HepG2 (cell line): ENCODE measurements around the gene SOCS1. TPM values are rescaled to one million over a fixed set of nuclear protein-coding genes. Genes with fewer than 3 reads are reported as not detected.
A peak's percentile ranks its signal among the peaks of the same experiment; 100 is the strongest.

Experiments used
- ATAC-seq: fragments of 200-7000 bp; cut with Tn5 transposase; 3 replicates; pipeline ENCODE4 v1.9.1; 2020; ENCODE audit warnings: mild to moderate bottlenecking, moderate library complexity
- BruUV-seq: library from RNA; stranded (reverse); fragments of 400-500 nt; replicated peaks from 2 replicates; lab custom pipeline; 2021; lab: Mats Ljungman, UMichigan
- CTCF ChIA-PET: fragments of 300-600 bp; formaldehyde crosslinking; extraction: SDS; loops from one replicate; lab custom pipeline; 2021; ENCODE audit warnings: low total read pairs, inconsistent platforms, low intra/inter-chr PET ratio; lab: Yijun Ruan, JAX
- POLR2A ChIA-PET: fragments of 350-600 bp; sonication (Branson Sonifier 250); formaldehyde crosslinking; loops from one replicate; lab custom pipeline; 2020; ENCODE audit warnings: antibody characterized with exemption, inconsistent platforms; lab: Yijun Ruan, JAX
- DNase-seq: peaks from one replicate; pipeline ENCODE4 v3.0.0-alpha.2; 2015; ENCODE audit warnings: low spot score
- FAIRE-seq: peaks from 3 replicates; lab custom pipeline; 2011; peaks lifted over from hg19 to GRCh38; lab: Jason Lieb, UNC
- H2AFZ ChIP-seq: one replicate; pipeline ENCODE4 v1.6.1; 2011; ENCODE audit warnings: low read length, inconsistent platforms
- H3K27ac ChIP-seq: fragments of 300-600 bp; 3 replicates; pipeline ENCODE4 v1.8.0; 2011; ENCODE audit warnings: mixed run types, mild to moderate bottlenecking, mixed read lengths, low read length, inconsistent platforms; ENCODE audit not compliant: insufficient read depth; ENCODE audit errors: extremely low read length
- H3K27me3 ChIP-seq, 2 experiments: fragments of 200-600 bp in 1 of 2; 2 replicates in 1 of 2; 3 replicates in 1 of 2; pipeline versions ENCODE4 v1.6.0 to v1.8.0; 2011; ENCODE audit warnings: low read length in 2 of 2, mild to moderate bottlenecking in 2 of 2, moderate library complexity in 2 of 2, inconsistent platforms in 1 of 2; ENCODE audit not compliant: insufficient read depth in 2 of 2, control insufficient read depth in 1 of 2
- H3K36me3 ChIP-seq, 2 experiments: fragments of 200-600 bp in 1 of 2; replicated peaks in 1 of 2; 2 replicates in 1 of 2; 3 replicates in 1 of 2; pipeline versions ENCODE4 v1.5.1 to v1.8.0; 2011; ENCODE audit warnings: low read length in 2 of 2, inconsistent platforms in 1 of 2; ENCODE audit not compliant: insufficient read depth in 2 of 2, control insufficient read depth in 1 of 2
- H3K4me1 ChIP-seq: 2 replicates; pipeline ENCODE4 v1.5.1; 2012; ENCODE audit warnings: low read length, inconsistent platforms; ENCODE audit not compliant: insufficient read depth
- H3K4me2 ChIP-seq: 2 replicates; pipeline ENCODE4 v1.6.0; 2011; ENCODE audit warnings: low read depth, low read length, inconsistent platforms
- H3K4me3 ChIP-seq, 3 experiments: fragments of 200-600 bp in 1 of 3; sonication (generic), shearing (Covaris generic) in 1 of 3; replicated peaks in 1 of 3; 2 replicates each; pipeline ENCODE4 v1.5.1; 2011 to 2016; ENCODE audit warnings: low read length in 3 of 3, inconsistent platforms in 2 of 3, low read depth in 2 of 3, mild to moderate bottlenecking in 2 of 3, control low read depth in 1 of 3, mixed read lengths in 1 of 3; ENCODE audit not compliant: insufficient read depth in 1 of 3
- H3K79me2 ChIP-seq: one replicate; pipeline ENCODE4 v1.6.1; 2011; ENCODE audit warnings: low read length, inconsistent platforms; ENCODE audit not compliant: insufficient read depth
- H3K9ac ChIP-seq: 2 replicates; pipeline ENCODE4 v1.6.0; 2011; ENCODE audit warnings: mild to moderate bottlenecking, low read depth, low read length, inconsistent platforms; ENCODE audit not compliant: insufficient read depth
- H3K9me3 ChIP-seq: 2 replicates; pipeline ENCODE4 v1.5.1; 2012; ENCODE audit warnings: mild to moderate bottlenecking, low read length
- H4K20me1 ChIP-seq: 2 replicates; pipeline ENCODE4 v1.6.0; 2011; ENCODE audit warnings: inconsistent platforms, mild to moderate bottlenecking, low read length, moderate library complexity; ENCODE audit not compliant: insufficient read depth
- CREM ChIP-seq, 2 experiments: sonication (generic) in 1 of 2; formaldehyde crosslinking in 1 of 2; IDR thresholded peaks; 2 replicates each; pipeline versions ENCODE4 v1.4.0 to v1.6.1; 2016 to 2020; ENCODE audit warnings: antibody characterized with exemption in 1 of 2, mild to moderate bottlenecking in 1 of 2, missing genetic modification reagents in 1 of 2
- ERF ChIP-seq: IDR thresholded peaks from 2 replicates; pipeline ENCODE4 v1.6.1; 2018; ENCODE audit warnings: missing biosample characterization, missing genetic modification reagents
- FOSL1 ChIP-seq: sonication (generic); formaldehyde crosslinking; IDR thresholded peaks from 2 replicates; pipeline ENCODE4 v1.9.0; 2021; ENCODE audit warnings: missing genetic modification reagents, borderline replicate concordance
- HHEX ChIP-seq: IDR thresholded peaks from 2 replicates; pipeline ENCODE4 v1.6.1; 2016; ENCODE audit warnings: control low read depth
- HNF4A ChIP-seq: sonication (generic); formaldehyde crosslinking; IDR thresholded peaks from 2 replicates; pipeline ENCODE4 v1.4.0; 2020; ENCODE audit warnings: missing genetic modification reagents
- KMT2B ChIP-seq: IDR thresholded peaks from 2 replicates; pipeline ENCODE4 v1.6.1; 2016; ENCODE audit warnings: missing genetic modification reagents, missing compliant biosample characterization
- NPAS2 ChIP-seq: sonication (generic); formaldehyde crosslinking; IDR thresholded peaks from 2 replicates; pipeline ENCODE4 v1.8.0; 2022; ENCODE audit warnings: mild to moderate bottlenecking, missing genetic modification reagents, borderline replicate concordance
- NR2C2 ChIP-seq: sonication (generic); formaldehyde crosslinking; IDR thresholded peaks from 2 replicates; pipeline ENCODE4 v1.4.0; 2020; ENCODE audit warnings: missing genetic modification reagents, mild to moderate bottlenecking, moderate library complexity, borderline replicate concordance
- NR2F6 ChIP-seq, 2 experiments: IDR thresholded peaks; 2 replicates each; pipeline ENCODE4 v1.6.1; 2016; ENCODE audit warnings: antibody characterized with exemption in 1 of 2, mild to moderate bottlenecking in 1 of 2
- POLR2A ChIP-seq, 2 experiments: IDR thresholded peaks; 2 replicates each; pipeline ENCODE4 v1.6.1; 2011; ENCODE audit warnings: low read depth in 2 of 2, low read length in 2 of 2, mild to moderate bottlenecking in 1 of 2, moderate library complexity in 1 of 2; ENCODE audit not compliant: insufficient read depth in 1 of 2
- PPARG ChIP-seq: conservative IDR thresholded peaks from 2 replicates; pipeline ENCODE4 v1.6.1; 2016; ENCODE audit warnings: missing biosample characterization, missing genetic modification reagents
- RCOR2 ChIP-seq: IDR thresholded peaks from 2 replicates; pipeline ENCODE4 v1.6.1; 2016; ENCODE audit warnings: missing biosample characterization, missing genetic modification reagents
- ZFP36L2 ChIP-seq: sonication (generic); formaldehyde crosslinking; IDR thresholded peaks from 2 replicates; pipeline ENCODE4 v1.4.0; 2020; ENCODE audit warnings: missing genetic modification reagents
- ZNF121 ChIP-seq: sonication (generic); formaldehyde crosslinking; IDR thresholded peaks from 2 replicates; pipeline ENCODE4 v1.5.0; 2020; ENCODE audit warnings: mild to moderate bottlenecking, missing genetic modification reagents
- ZNF136 ChIP-seq: sonication (generic); formaldehyde crosslinking; IDR thresholded peaks from 2 replicates; pipeline ENCODE4 v1.8.1; 2022; ENCODE audit warnings: low read depth, mild to moderate bottlenecking, moderate library complexity, missing genetic modification reagents
- ZNF354B ChIP-seq: sonication (generic); formaldehyde crosslinking; IDR thresholded peaks from 2 replicates; pipeline ENCODE4 v1.8.0; 2022; ENCODE audit warnings: mild to moderate bottlenecking, missing genetic modification reagents
- ZNF484 ChIP-seq: sonication (generic); formaldehyde crosslinking; IDR thresholded peaks from 2 replicates; pipeline ENCODE4 v1.5.1; 2020; ENCODE audit warnings: mild to moderate bottlenecking, low read depth, missing genetic modification reagents, borderline replicate concordance
- ZNF619 ChIP-seq: sonication (generic); formaldehyde crosslinking; IDR thresholded peaks from 2 replicates; pipeline ENCODE4 v1.4.0; 2020; ENCODE audit warnings: mild to moderate bottlenecking, missing genetic modification reagents
- ZNF674 ChIP-seq: sonication (generic); formaldehyde crosslinking; IDR thresholded peaks from 2 replicates; pipeline ENCODE4 v1.5.0; 2020; ENCODE audit warnings: low read depth, mild to moderate bottlenecking, missing genetic modification reagents
- WGBS: methylation state at CpG from one replicate; pipeline ENCODE4 v1.1.6; 2017; ENCODE audit warnings: low lambda C conversion rate; 5-methylcytosine and 5-hydroxymethylcytosine counted together
- in situ Hi-C: cut with HindIII; loops from 2 replicates; pipeline ENCODE4 v1.10.0; 2017; ENCODE audit warnings: low pct_unique_long_range_greater_than_20kb; ENCODE audit not compliant: extremely low pct_ligation_motif_present
- intact Hi-C: fragments of 100-400 bp; cut with micrococcal nuclease; formaldehyde crosslinking; loops from one replicate; pipeline ENCODE4 v1.10.0; 2022; ENCODE audit not compliant: unreplicated experiment
- polyA plus RNA-seq, 8 experiments: library from polyadenylated mRNA; depleted of rRNA in 3 of 8; stranded (reverse) in 7 of 8; unstranded in 1 of 8; fragments of >200 nt; fragmentation: Illumina TruSeq in 4 of 8; extraction: Trizol in 4 of 8; gene quantifications; 2 replicates each; pipeline versions ENCODE4 v1.2.1 to v1.2.3, GENCODE V29; 2011 to 2016; ENCODE audit warnings: low read depth in 4 of 8, missing spikeins in 1 of 8, mixed read lengths in 1 of 8; ENCODE audit not compliant: insufficient read depth in 1 of 8
- total RNA-seq, 5 experiments: library from RNA; depleted of rRNA; stranded (reverse); fragments of >200 nt; fragmentation: Illumina TruSeq; extraction: Trizol; gene quantifications; 2 replicates each; pipeline ENCODE4 v1.2.3, GENCODE V29; 2016; ENCODE audit warnings: low read depth in 1 of 5
- TF ChIP-seq, protein P1 (sequence below): sonication (generic); formaldehyde crosslinking; IDR thresholded peaks from 2 replicates; pipeline ENCODE4 v1.4.0; 2020; ENCODE audit warnings: missing genetic modification reagents
- TF ChIP-seq, protein P2 (sequence below): sonication (generic); formaldehyde crosslinking; IDR thresholded peaks from 2 replicates; pipeline ENCODE4 v1.5.0; 2020; ENCODE audit warnings: mild to moderate bottlenecking, missing genetic modification reagents

Gene SOCS1
- total and polyA plus RNA-seq, 2 of the 13 experiments (the other 11 are each of a cell fraction or from before 2014, with no cell fraction given): 5.3 to 6.3 TPM

DNA sequence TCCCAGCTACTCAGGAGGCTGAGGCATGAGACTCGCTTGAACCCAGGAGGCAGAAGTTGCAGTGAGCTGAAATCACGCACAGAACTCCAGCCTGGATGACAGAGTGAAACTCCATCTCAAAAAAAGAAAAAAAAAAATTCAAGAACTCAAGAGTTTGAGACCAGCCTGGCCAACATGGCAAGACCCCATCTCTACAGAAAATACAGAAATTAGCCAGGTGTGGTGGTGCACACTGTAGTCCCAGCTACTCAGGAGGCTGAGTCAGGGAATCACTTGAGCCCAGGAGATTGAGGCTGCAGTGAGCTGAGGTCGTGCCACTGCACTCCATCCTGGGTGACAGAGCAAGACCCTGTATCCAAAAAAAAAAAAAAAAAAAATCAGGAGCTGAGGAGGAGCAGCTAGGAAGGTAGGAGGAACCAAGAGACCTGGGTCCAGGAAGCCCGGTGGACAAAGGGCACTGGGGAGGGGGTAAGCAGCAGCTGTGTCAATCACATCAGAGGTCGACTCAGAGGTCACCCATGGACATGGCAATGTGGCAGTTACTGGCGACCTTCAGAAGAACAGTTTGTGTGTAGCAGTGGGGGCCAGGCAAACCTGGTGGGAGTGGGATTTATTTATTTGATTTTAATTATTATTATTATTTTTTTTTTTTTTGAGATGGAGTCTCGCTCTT lies 36.2 kb upstream of the SOCS1 start:
- in situ Hi-C loops: no loop called here
- no TSS peak for BruUV-seq
- ChIA-PET POLR2A (interaction anchor here (0.6 to 2.2 kb wide), 8 partner anchors 9 to 353 kb away, joined by 3 to 11 read pairs (median 5); partner anchors contain the start of gene SOCS1), CTCF (no interaction called here)
- H3K9me3 ChIP-seq: no peaks in the 10 kb centered on the region
- intact Hi-C loops: no loop called here
- no peak overlapping the region for H3K9ac ChIP-seq
- peak overlapping the region; percentile 20; the same call in 1 of the 2 replicates for H3K4me2 ChIP-seq
- no peaks in the 10 kb centered on the region for H3K27me3 ChIP-seq
- FAIRE-seq (no peak), ATAC-seq (no peak), DNase-seq (no peak)
- no peak overlapping the region for H3K27ac ChIP-seq
- H2AFZ ChIP-seq: no peak overlapping the region
- H3K4me3 ChIP-seq: no peak overlapping the region
- H3K79me2 ChIP-seq: no peaks in the 10 kb centered on the region
- H4K20me1 ChIP-seq: no peaks in the 10 kb centered on the region
- H3K4me1 ChIP-seq: peaks cover 91% of the 10 kb centered on the region
- 59% methylated on average over 7 of the region's 7 CpGs for WGBS
- no peaks in the 10 kb centered on the region for H3K36me3 ChIP-seq
- TF ChIP-seq CREM (IDR thresholded peaks at IDR 0.05) (no peak), CREM (CRISPR knock-in tag; IDR thresholded peaks at IDR 0.05) (no peak), HHEX (CRISPR knock-in tag) (no peak), NPAS2 (CRISPR knock-in tag) (no peak), KMT2B (CRISPR knock-in tag) (no peak), ZNF619 (CRISPR knock-in tag) (peak; percentile 7; the same call in 1 of the 2 replicates), ZNF121 (CRISPR knock-in tag) (peak; percentile 84), POLR2A (IDR thresholded peaks at IDR 0.05; ENCODE audit: insufficient read depth in 1 of 2, low read depth in 2 of 2, low read length in 2 of 2) (no peak), FOSL1 (CRISPR knock-in tag) (no peak), PPARG (CRISPR knock-in tag) (peak; percentile 77), ZNF136 (CRISPR knock-in tag) (no peak), NR2C2 (CRISPR knock-in tag) (0 out of 2 replicates have a peak, but pooled peaks have one; percentile 42), RCOR2 (CRISPR knock-in tag) (0 out of 2 replicates have a peak, but pooled peaks have one; percentile 36), ZFP36L2 (CRISPR knock-in tag) (no peak), HNF4A (CRISPR knock-in tag) (peak; percentile 74), NR2F6 (IDR thresholded peaks at IDR 0.05) (peak; percentile 88), NR2F6 (CRISPR knock-in tag; IDR thresholded peaks at IDR 0.05) (peak; percentile 93), ZNF354B (CRISPR knock-in tag) (peak; percentile 28; the same call in 1 of the 2 replicates), ZNF674 (CRISPR knock-in tag) (no peak), ZNF484 (CRISPR knock-in tag) (no peak), ERF (CRISPR knock-in tag) (peak; percentile 34; the same call in 1 of the 2 replicates)
- TF ChIP-seq, protein P1, sequence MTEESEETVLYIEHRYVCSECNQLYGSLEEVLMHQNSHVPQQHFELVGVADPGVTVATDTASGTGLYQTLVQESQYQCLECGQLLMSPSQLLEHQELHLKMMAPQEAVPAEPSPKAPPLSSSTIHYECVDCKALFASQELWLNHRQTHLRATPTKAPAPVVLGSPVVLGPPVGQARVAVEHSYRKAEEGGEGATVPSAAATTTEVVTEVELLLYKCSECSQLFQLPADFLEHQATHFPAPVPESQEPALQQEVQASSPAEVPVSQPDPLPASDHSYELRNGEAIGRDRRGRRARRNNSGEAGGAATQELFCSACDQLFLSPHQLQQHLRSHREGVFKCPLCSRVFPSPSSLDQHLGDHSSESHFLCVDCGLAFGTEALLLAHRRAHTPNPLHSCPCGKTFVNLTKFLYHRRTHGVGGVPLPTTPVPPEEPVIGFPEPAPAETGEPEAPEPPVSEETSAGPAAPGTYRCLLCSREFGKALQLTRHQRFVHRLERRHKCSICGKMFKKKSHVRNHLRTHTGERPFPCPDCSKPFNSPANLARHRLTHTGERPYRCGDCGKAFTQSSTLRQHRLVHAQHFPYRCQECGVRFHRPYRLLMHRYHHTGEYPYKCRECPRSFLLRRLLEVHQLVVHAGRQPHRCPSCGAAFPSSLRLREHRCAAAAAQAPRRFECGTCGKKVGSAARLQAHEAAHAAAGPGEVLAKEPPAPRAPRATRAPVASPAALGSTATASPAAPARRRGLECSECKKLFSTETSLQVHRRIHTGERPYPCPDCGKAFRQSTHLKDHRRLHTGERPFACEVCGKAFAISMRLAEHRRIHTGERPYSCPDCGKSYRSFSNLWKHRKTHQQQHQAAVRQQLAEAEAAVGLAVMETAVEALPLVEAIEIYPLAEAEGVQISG (CRISPR knock-in tag): peak; percentile 21; the same call in 1 of the 2 replicates
- TF ChIP-seq, protein P2, sequence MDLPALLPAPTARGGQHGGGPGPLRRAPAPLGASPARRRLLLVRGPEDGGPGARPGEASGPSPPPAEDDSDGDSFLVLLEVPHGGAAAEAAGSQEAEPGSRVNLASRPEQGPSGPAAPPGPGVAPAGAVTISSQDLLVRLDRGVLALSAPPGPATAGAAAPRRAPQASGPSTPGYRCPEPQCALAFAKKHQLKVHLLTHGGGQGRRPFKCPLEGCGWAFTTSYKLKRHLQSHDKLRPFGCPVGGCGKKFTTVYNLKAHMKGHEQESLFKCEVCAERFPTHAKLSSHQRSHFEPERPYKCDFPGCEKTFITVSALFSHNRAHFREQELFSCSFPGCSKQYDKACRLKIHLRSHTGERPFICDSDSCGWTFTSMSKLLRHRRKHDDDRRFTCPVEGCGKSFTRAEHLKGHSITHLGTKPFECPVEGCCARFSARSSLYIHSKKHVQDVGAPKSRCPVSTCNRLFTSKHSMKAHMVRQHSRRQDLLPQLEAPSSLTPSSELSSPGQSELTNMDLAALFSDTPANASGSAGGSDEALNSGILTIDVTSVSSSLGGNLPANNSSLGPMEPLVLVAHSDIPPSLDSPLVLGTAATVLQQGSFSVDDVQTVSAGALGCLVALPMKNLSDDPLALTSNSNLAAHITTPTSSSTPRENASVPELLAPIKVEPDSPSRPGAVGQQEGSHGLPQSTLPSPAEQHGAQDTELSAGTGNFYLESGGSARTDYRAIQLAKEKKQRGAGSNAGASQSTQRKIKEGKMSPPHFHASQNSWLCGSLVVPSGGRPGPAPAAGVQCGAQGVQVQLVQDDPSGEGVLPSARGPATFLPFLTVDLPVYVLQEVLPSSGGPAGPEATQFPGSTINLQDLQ (CRISPR knock-in tag): no peak
